Stimulated activated CD8-positive, alpha-beta memory T cell treated with anti-CD3 and anti-CD28 coated beads, Interleukin-4, amount 100 ng/mL, for 1 hour (primary cell): ENCODE results near the gene SMIM36.
"Not testable (repeated sequence)": the region's sequence is repeated elsewhere in the genome, so short reads cannot be mapped to it uniquely, and the experiment has no call there.

Experiments
- DNase-seq, 2 donors: peaks; one replicate each; pipeline ENCODE4 v3.0.0-alpha.2; 2020; ENCODE audit warnings: low read depth in 2 of 2, low spot score in 1 of 2

Gene SMIM36

GRCh38 chr17:55456307-55457240, 54.7 kb downstream of the SMIM36 start:
- no peak for DNase-seq

GRCh38 chr17:55454906-55455474, 56.3 kb downstream of the SMIM36 start:
- no peak for DNase-seq

- DNase-seq = no peak
These were observed 57.3 kb downstream of the SMIM36 start for GRCh38 chr17:55453839-55454557.

- no peak for DNase-seq
These were observed 59.0 kb downstream of the SMIM36 start for GRCh38 chr17:55452139-55452790.

GRCh38 chr17:55451758-55452138, 59.5 kb downstream of the SMIM36 start:
- DNase-seq = no peak

- no peak for DNase-seq
These were observed 60.0 kb downstream of the SMIM36 start for GRCh38 chr17:55451203-55451641.

- no peak for DNase-seq
These were observed 60.9 kb downstream of the SMIM36 start for GRCh38 chr17:55450232-55450825.

GRCh38 chr17:55448681-55449080, 62.6 kb downstream of the SMIM36 start:
- no peak for DNase-seq

GRCh38 chr17:55446581-55447205, 64.6 kb downstream of the SMIM36 start:
- DNase-seq = no peak

- DNase-seq = not testable (repeated sequence)
These were observed 65.2 kb downstream of the SMIM36 start for GRCh38 chr17:55446004-55446403.

GRCh38 chr17:55444471-55445441, 66.5 kb downstream of the SMIM36 start:
- no peak for DNase-seq

GRCh38 chr17:55443904-55444303, 67.3 kb downstream of the SMIM36 start:
- DNase-seq = no peak

GRCh38 chr17:55442953-55443683, 68.1 kb downstream of the SMIM36 start:
- DNase-seq = no peak

GRCh38 chr17:55442462-55442861, 68.8 kb downstream of the SMIM36 start:
- no peak for DNase-seq

- no peak for DNase-seq
These were observed 69.7 kb downstream of the SMIM36 start for GRCh38 chr17:55441544-55441943.

GRCh38 chr17:55440391-55440790, 70.9 kb downstream of the SMIM36 start:
- DNase-seq = no peak

- DNase-seq = no peak
These were observed 74.1 kb downstream of the SMIM36 start for GRCh38 chr17:55437159-55437605.
